SK-N-SH treated with all-trans-retinoic acid at 6 μM for 48 hours (cell line): ENCODE data around the gene FHOD1.

Experiments
- ARNTL ChIP-seq: fragments of 450-650 bp; formaldehyde crosslinking; IDR thresholded peaks from 2 replicates; pipeline ENCODE4 v1.5.0; 2020; ENCODE audit warnings: low read depth, mild to moderate bottlenecking, moderate library complexity, borderline replicate concordance
- CREB5 ChIP-seq: fragments of 250-450 bp; sonication (Bioruptor Pico); IDR thresholded peaks from 2 replicates; pipeline ENCODE4 v1.5.1; 2020; ENCODE audit warnings: low read depth, mild to moderate bottlenecking, moderate library complexity
- CSDC2 ChIP-seq: fragments of 250-450 bp; sonication (Bioruptor Pico); IDR thresholded peaks from 2 replicates; pipeline ENCODE4 v1.5.0; 2020; ENCODE audit warnings: mild to moderate bottlenecking, moderate library complexity
- ESRRG ChIP-seq: fragments of 250-450 bp; sonication (Bioruptor Pico); IDR thresholded peaks from 2 replicates; pipeline ENCODE4 v1.6.1; 2021; ENCODE audit warnings: mild to moderate bottlenecking
- GLIS3 ChIP-seq: fragments of 250-450 bp; sonication (Bioruptor Pico); IDR thresholded peaks from 2 replicates; pipeline ENCODE4 v1.5.0; 2020; ENCODE audit warnings: mild to moderate bottlenecking, moderate library complexity
- ISL1 ChIP-seq: fragments of 250-450 bp; sonication (Bioruptor Pico); IDR thresholded peaks from 2 replicates; pipeline ENCODE4 v2.1.2; 2022; ENCODE audit warnings: mild to moderate bottlenecking, moderate library complexity
- PATZ1 ChIP-seq: fragments of 250-450 bp; sonication (Bioruptor Pico); IDR thresholded peaks from 2 replicates; pipeline ENCODE4 v1.8.0; 2020; ENCODE audit warnings: mild to moderate bottlenecking, moderate library complexity, borderline replicate concordance
- RARB ChIP-seq: fragments of 250-450 bp; sonication (Bioruptor Pico); IDR thresholded peaks from 2 replicates; pipeline ENCODE4 v1.8.0; 2021; ENCODE audit warnings: mild to moderate bottlenecking, moderate library complexity
- SNAI2 ChIP-seq: fragments of 250-450 bp; sonication (Bioruptor Pico); IDR thresholded peaks from 2 replicates; pipeline ENCODE4 v1.5.0; 2020; ENCODE audit warnings: mild to moderate bottlenecking, moderate library complexity
- TSHZ2 ChIP-seq: fragments of 250-450 bp; sonication (Bioruptor Pico); IDR thresholded peaks from 2 replicates; pipeline ENCODE4 v1.5.0; 2020; ENCODE audit warnings: mild to moderate bottlenecking, moderate library complexity
- ZFP3 ChIP-seq: fragments of 250-450 bp; sonication (Bioruptor Pico); IDR thresholded peaks from 2 replicates; pipeline ENCODE4 v1.5.0; 2020; ENCODE audit warnings: mild to moderate bottlenecking, moderate library complexity
- ZNF8 ChIP-seq: fragments of 450-650 bp; formaldehyde crosslinking; IDR thresholded peaks from 2 replicates; pipeline ENCODE4 v1.5.0; 2020; ENCODE audit warnings: mild to moderate bottlenecking, moderate library complexity

- TF ChIP-seq ZNF8 (CRISPR knock-in tag) (no peak), RARB (CRISPR knock-in tag) (no peak), CSDC2 (CRISPR knock-in tag) (no peak), TSHZ2 (no peak), PATZ1 (no peak), CREB5 (no peak), ZFP3 (CRISPR knock-in tag) (no peak), GLIS3 (CRISPR knock-in tag) (no peak), ARNTL (CRISPR knock-in tag) (no peak), ISL1 (CRISPR knock-in tag) (no peak), ESRRG (CRISPR knock-in tag) (no peak), SNAI2 (no peak)
These were observed 15.9 kb upstream of the FHOD1 start for GRCh38 chr16:67263201-67263600.
